Esophagus squamous epithelium (tissue), 4 donors: Measurements from ENCODE around the gene FKBP11.

ENCODE experiments used
- POLR2A ChIP-seq, 4 donors: fragments of 450-650 bp; IDR thresholded peaks; one replicate each; pipeline ENCODE4 v1.6.1; 2017; ENCODE audit warnings: antibody characterized with exemption in 4 of 4, mild to moderate bottlenecking in 4 of 4, moderate library complexity in 3 of 4
- TF ChIP-seq, protein P1 (sequence below), 6 experiments: fragments of 450-650 bp in 4 of 6; fragments of 200-600 bp in 2 of 6; sonication (generic) in 2 of 6; IDR thresholded peaks; one replicate each; pipeline ENCODE4 v1.5.1; 2016 to 2019; ENCODE audit warnings: antibody characterized with exemption in 6 of 6, mild to moderate bottlenecking in 4 of 6, moderate library complexity in 4 of 6

DNA sequence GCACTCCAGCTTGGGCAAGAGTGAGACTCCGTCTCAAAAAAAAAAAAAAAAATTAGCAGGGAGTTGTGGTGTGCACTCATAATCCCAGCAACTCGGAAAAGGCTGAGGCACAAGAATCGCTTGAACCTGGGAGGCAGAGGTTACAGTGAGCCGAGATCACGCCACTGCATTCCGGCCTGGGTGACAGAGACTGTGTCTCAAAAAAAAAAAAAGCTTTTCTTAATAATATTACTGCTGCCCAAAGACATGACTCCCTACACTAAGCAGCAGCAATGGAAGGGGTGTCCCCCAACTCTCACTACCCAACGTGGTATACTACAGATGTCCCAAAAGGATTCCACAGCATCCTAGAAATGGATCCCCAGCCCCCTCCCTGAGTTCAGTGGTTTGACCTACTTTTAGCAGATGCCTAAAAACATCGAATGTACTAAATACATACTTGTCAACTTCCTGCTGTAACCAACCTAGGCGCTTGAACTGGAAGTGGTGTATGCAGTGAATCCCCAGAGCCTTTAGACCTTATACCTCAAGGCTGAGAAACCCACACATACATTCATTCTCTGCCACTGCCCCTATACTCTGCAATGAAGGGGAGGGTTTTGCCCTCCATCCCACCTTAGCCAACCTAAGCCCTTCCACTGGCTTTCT is 8.5 kb upstream of the FKBP11 start:
- TF ChIP-seq, protein P1, sequence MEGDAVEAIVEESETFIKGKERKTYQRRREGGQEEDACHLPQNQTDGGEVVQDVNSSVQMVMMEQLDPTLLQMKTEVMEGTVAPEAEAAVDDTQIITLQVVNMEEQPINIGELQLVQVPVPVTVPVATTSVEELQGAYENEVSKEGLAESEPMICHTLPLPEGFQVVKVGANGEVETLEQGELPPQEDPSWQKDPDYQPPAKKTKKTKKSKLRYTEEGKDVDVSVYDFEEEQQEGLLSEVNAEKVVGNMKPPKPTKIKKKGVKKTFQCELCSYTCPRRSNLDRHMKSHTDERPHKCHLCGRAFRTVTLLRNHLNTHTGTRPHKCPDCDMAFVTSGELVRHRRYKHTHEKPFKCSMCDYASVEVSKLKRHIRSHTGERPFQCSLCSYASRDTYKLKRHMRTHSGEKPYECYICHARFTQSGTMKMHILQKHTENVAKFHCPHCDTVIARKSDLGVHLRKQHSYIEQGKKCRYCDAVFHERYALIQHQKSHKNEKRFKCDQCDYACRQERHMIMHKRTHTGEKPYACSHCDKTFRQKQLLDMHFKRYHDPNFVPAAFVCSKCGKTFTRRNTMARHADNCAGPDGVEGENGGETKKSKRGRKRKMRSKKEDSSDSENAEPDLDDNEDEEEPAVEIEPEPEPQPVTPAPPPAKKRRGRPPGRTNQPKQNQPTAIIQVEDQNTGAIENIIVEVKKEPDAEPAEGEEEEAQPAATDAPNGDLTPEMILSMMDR (IDR thresholded peaks at IDR 0.05), result no peak
- TF ChIP-seq POLR2A (IDR thresholded peaks at IDR 0.05), result no peak
